ENCODE results near the gene MAG.

Gene MAG, protein sequence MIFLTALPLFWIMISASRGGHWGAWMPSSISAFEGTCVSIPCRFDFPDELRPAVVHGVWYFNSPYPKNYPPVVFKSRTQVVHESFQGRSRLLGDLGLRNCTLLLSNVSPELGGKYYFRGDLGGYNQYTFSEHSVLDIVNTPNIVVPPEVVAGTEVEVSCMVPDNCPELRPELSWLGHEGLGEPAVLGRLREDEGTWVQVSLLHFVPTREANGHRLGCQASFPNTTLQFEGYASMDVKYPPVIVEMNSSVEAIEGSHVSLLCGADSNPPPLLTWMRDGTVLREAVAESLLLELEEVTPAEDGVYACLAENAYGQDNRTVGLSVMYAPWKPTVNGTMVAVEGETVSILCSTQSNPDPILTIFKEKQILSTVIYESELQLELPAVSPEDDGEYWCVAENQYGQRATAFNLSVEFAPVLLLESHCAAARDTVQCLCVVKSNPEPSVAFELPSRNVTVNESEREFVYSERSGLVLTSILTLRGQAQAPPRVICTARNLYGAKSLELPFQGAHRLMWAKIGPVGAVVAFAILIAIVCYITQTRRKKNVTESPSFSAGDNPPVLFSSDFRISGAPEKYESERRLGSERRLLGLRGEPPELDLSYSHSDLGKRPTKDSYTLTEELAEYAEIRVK

GRCh38 chr19:35291916-35292315 is at the start of gene MAG:
TSS of gene MAG (plus strand) at chr19:35292161. CDS start at chr19:35295409, 3,248 bp downstream.
- no peak within 1 kb of the TSS for H3K27ac ChIP-seq

DNA sequence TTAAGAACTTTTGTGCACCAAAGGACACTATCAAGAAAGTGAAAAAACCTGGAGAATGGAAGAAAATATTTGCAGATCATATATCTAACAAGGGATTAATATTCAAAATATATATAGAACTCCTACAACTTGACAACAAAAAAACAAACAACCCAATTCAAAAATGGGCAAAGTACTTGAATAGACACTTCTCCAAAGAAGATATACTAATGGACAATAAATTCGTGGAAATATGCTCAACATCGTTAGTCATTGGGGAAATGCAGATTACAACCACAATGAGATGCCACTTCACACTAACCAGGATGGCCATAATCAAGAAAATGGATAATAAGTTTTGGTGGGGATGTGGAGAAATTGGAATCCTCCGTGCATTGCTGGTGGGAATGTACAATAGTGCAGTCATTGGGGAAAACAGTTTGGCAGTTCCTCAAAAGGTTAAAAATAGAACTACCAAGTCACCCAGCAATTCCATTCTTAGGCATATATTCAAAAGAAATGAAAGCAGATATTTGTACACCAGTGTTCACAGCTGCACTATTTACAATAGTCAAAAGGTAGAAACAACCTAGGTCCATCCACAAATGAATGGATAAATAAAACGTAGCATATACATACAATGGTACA is 45.4 kb upstream of the MAG start:
- no peak overlapping the region for H3K4me3 ChIP-seq
- H3K27ac ChIP-seq, result no peak overlapping the region

More at GRCh38 chr19:35291916-35292315, at the start of gene MAG:
- H3K4me3 ChIP-seq, result no peak within 1 kb of the TSS

DNA sequence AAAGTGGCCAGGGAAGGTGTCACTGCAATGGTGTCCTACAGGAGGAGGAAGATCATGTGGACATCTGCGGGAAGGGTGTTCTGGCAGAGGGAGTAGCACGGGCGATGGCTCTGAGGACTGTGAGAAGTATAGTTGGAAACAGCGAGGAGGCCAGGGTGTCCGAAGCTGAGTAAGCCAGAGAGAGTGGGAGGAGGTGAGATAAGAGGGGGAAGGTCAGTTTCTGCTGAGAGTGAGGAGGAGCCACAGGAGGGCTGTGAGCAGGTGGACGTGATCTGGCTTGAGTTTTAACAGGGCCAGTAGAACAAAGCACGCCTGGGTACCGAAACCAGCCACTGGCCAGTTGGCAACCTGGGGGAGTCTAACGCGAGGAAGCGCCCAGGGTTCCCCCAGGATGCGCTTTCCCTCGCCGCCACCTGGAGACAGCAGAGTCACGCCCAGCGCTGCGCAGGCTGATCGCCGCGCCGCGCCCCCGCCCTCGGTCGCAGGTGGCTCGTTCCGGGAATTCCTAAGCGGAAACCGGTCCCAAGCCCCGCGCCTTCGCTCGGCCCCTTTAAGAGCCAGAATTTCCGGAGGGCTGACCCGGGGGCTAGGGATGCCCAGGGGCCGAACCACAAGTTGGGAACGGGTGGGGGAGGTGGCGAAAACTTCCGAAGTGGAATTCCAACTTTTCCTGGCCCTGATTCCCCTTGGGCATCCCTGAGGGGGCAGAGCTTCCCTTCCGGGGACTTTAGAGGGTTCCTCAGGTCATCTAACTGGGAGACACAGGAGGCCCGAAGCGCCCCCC is 44.2 kb upstream of the MAG start:
- peak overlapping the region; percentile 77 to 97 (median 90) for H3K27ac ChIP-seq
- peak overlapping the region; percentile 43 to 87 (median 71) for H3K4me3 ChIP-seq

- H3K27ac ChIP-seq, result peak within 1 kb of the TSS; percentile 77 to 97 (median 90)
- H3K4me3 ChIP-seq, result peak within 1 kb of the TSS; percentile 43 to 87 (median 71)
These were observed 43.4 kb upstream of the MAG start, which contains the start of gene LSR for GRCh38 chr19:35248310-35249145. TSS of gene LSR (plus strand) at chr19:35249002. CDS start at chr19:35249023, 21 bp downstream.

DNA sequence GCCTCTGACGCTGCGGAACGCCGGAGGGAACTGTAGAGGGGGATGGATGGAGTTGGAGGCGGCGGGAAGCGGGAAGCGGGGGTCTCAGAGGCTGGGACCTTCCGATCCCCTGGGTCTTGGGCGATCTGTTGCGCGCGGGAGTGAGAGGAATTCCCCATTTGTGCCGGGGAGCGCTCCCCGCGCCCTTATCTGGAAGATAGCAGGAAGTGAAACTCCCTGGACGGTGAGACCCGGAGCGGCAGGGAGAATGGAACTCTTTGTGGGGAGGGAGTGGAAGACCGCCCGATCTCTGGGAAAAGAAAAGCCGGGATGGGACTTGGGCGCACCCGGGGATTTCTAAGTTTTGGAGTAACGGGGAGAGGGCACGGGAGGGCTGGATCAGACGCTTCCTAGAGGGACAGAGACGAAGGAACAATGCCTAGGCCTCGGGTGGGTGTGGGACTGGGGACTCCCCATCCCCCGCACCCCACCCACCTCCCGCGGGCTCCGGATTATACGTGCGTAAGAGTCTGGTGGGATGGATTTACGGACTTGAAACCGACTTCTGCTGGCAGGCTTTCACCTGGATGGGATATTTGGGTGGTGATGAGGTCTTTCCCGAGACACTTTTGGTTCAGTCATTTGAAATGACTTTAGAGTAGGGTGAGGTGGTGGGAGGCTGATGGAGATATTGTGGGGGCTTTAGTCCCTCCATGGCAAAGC is 42.7 kb upstream of the MAG start:
- peak overlapping the region; percentile 43 to 87 (median 71) for H3K4me3 ChIP-seq
- peak overlapping the region in 20 of 21 experiments; percentile 80 to 97 (median 90) for H3K27ac ChIP-seq

- H3K4me3 ChIP-seq, result peak overlapping the region; percentile 43 to 87 (median 71)
These were observed 41.9 kb upstream of the MAG start for GRCh38 chr19:35249848-35250711.

GRCh38 chr19:35251456-35251855 is 40.5 kb upstream of the MAG start:
- no peak overlapping the region for H3K27ac ChIP-seq
- no peak overlapping the region for H3K4me3 ChIP-seq

More at GRCh38 chr19:35249848-35250711, 41.9 kb upstream of the MAG start:
- peak overlapping the region in 10 of 21 experiments; percentile 88 to 97 (median 92) for H3K27ac ChIP-seq

DNA sequence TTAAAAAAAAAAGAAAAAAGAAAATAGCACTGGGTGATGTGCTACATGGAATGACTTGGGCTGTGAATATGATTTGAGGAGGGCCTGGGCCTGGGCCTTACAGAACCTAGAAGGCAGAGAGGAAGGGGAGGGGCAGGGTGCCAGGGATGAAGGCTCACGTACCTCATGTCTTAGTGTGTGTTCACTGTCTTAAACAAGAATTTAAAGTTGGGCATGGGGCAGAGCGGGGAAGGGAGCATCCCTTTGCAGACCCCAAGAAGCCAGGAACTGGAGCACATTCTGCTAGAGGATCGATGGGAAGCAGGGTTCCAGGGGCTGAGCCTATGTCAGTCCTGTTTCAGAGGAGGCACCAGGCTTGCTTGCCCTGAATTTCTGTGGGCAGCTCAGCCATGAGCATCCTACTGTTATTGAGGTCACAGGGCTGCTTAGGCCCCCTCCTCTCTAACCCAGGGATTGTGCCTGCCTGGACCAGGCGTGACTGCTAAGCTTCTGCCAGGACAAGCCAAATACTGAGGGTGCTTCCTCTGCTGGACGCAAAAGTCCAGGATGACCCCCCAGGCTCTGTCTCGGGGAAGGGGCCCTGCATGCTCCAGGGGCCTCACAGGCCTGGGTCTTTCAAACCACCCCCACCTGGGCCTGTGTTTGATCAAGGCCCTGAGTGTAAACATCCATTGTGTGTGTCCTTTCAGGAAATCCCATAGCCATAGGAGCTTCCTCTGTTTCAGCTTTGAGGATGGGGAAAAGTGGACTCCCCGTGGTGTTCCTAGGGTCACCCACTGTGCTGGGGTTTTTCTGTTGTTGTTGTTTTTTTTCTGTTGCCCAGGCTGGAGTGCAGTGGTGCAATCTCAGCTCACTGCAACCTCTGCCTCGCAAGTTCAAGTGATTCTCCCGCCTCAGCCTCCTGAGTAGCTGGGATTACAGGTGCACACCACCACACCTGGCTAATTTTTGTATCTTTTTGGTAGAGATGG is 38.4 kb upstream of the MAG start:
- H3K4me3 ChIP-seq, result no peak overlapping the region
- peak overlapping the region in 5 of 21 experiments; percentile 6 to 81 (median 7) for H3K27ac ChIP-seq

- Histone ChIP-seq H3K4me3 (no peak overlapping the region), H3K27ac (peak overlapping the region in 4 of 21 experiments; percentile 7 to 81 (median 26))
These were observed 37.3 kb upstream of the MAG start for GRCh38 chr19:35254341-35255297.

GRCh38 chr19:35256566-35256965 is 35.4 kb upstream of the MAG start:
- no peak overlapping the region for H3K4me3 ChIP-seq

GRCh38 chr19:35257113-35257461 is 34.9 kb upstream of the MAG start:
- H3K27ac ChIP-seq, result peak overlapping the region in 1 of 21 experiments; percentile 47
- no peak overlapping the region for H3K4me3 ChIP-seq

More at GRCh38 chr19:35256566-35256965, 35.4 kb upstream of the MAG start:
- H3K27ac ChIP-seq, result no peak overlapping the region

DNA sequence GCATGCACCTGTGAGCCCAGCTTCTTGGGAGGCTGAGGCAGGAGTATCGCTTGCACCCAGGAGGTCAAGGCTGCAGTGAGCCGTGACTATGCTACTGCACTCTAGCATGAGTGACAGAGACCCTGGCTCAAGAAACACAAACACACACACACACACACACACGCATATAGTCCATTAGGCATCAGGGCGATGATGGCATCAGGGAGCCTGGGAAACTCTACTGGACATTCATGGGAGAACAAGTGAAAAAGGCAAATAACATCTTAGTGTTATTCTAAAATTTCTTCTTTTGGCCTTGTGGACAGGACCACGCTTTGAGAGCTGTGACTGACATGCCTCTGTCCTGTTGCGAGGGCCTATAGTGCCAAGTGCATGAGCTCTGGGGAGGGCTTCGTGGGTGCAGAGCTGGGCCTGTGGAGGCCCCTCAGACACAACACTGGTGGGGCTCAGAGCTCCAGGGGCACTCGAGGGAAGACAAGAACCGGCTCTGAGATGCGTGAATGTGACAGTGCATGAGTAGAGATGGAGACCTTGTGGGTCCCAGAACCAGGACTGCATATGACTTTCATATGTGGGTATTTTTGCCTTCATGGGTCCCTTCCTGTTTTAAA is 31.2 kb upstream of the MAG start:
- H3K4me3 ChIP-seq, result no peak overlapping the region
- no peak overlapping the region for H3K27ac ChIP-seq

DNA sequence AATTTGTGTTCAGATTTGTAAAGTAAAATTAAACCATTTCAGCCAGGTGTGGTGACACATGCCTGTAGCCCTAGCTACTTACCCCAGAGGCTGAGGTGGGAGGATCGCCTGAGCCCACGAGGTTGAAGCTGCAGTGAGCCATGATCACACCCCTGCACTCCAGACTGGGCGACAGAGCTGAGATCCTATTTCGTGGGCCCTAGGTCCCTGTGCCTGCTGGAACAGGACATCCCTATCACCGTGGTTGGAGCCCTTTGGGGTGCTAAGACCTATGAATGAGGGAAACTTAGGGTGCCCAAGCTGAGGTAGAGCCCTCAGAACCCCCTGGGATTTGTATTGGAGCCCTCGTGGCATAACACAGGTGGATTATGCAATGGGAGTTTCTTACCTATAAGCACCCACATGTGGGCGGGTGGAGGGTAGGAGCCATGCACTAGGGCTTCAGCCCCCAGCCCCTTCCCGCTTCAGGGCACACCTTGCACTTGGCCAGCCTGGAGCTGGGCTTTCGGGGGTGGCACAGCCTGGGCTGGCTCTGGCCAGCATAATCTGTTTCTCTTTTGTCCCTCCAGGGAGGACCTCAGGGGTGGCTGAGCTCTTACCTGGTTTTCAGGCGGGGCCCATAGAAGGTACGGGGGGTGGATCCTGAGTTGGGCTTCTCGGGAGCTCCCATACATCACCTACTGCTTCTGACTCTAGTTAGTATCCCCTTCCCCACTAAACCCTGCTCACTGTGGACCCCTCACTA is 30.4 kb upstream of the MAG start:
- no peak overlapping the region for H3K4me3 ChIP-seq
- peak overlapping the region in 1 of 21 experiments; percentile 36 for H3K27ac ChIP-seq

Data from skin epidermis (tissue), 12 donors.